ENCODE results near the gene ABAT.
A peak's percentile ranks its signal among the peaks of the same experiment; 100 is the strongest.
"Not testable (repeated sequence)": the region's sequence is repeated elsewhere in the genome, so short reads cannot be mapped to it uniquely, and the experiment has no call there.

ABAT gene

DNA sequence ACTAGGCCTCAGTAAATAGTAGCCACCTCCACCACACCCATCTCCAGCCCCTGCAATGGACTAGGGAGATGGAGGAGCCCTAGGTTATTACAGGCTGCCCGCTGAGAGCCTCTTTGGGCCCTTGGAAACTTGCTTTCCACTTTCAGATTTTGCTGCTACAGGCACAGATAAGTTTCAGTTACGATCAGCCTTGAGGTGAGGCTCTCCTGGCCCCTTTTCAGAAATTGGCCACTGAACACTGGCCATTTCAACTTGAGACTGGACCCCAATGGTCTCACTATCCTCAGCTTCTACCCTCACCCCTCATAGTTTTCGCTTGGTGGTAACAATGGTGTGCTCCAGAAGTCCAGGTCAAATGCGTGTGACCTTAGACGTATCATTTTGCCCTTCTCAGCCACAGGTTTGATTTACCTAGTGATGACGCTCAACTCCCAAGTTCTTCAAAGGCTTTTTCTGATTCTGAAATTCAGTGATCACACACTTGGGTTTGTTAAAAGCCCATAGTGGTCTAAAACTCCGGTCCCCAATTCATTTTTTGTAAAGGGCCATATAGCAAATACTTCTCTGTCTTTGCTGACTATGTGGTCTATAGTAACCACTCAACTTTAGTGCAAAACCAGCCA, 124.2 kb downstream of the ABAT start:
- no peaks in the 10 kb centered on the region for H3K9me3 Mint-ChIP-seq
- H3K36me3 Mint-ChIP-seq (ENCODE audit: low read depth) = peaks cover 21% of the 10 kb centered on the region
- peaks cover 25% of the 10 kb centered on the region for H3K4me1 Mint-ChIP-seq (ENCODE audit: low read depth)
- no peaks in the 10 kb centered on the region for H3K27me3 Mint-ChIP-seq (ENCODE audit: low read depth)
- peak overlapping the region; percentile 93 for H3K4me3 Mint-ChIP-seq
- H3K27ac Mint-ChIP-seq = peak overlapping the region; percentile 83

- no peak overlapping the region for H3K4me3 Mint-ChIP-seq
- peaks cover 35% of the 10 kb centered on the region for H3K36me3 Mint-ChIP-seq (ENCODE audit: low read depth)
- no peaks in the 10 kb centered on the region for H3K9me3 Mint-ChIP-seq
- no peak overlapping the region for H3K27ac Mint-ChIP-seq
- H3K4me1 Mint-ChIP-seq (ENCODE audit: low read depth) = peaks cover 17% of the 10 kb centered on the region
- no peaks in the 10 kb centered on the region for H3K27me3 Mint-ChIP-seq (ENCODE audit: low read depth)
Observed at GRCh38 chr16:8801701-8802100, 127.3 kb downstream of the ABAT start.

DNA sequence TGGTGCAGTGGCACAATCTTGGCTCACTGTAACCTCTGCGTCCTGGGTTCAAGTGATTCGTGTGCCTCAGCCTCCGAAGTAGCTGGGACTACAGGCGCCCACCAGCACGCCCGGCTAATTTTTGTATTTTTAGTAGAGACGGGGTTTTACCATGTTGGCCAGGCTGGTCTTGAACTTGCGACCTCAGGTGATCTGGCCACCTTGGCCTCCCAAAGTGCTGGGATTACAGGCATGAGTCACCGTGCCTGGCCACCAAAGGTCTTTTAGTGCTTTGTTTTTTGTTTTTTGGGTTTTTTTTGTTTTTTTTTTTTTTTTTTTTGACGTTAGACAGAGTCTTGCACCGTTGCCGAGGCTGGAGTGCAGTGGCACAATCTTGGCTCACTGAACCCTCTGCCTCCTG, 129.3 kb downstream of the ABAT start:
- not testable (repeated sequence) for H3K4me3 Mint-ChIP-seq; H3K9me3 Mint-ChIP-seq; H3K27ac Mint-ChIP-seq; H3K27me3 Mint-ChIP-seq (ENCODE audit: low read depth); H3K4me1 Mint-ChIP-seq (ENCODE audit: low read depth)
- H3K36me3 Mint-ChIP-seq (ENCODE audit: low read depth) = peaks cover 45% of the 10 kb centered on the region

DNA sequence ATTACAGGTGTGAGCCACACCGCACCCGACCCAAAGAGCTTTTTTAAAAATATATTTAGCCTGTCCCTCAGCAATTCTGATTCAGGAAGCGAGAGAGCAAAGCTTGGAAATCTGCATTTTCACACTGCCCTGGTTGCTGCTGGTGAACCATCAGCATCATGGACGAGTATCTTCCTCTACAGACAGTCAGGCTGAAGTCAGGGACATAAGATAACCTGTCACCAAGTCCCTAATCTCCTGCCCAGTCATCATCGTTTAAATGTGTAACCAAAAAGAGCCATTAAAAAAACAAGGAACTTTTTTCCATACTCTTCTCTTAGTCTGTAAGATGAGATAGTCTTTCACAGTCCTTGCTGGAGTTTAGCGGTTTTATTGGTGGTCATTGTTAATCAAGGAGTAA, 129.9 kb downstream of the ABAT start:
- H3K4me3 Mint-ChIP-seq = no peak overlapping the region
- H3K27me3 Mint-ChIP-seq (ENCODE audit: low read depth) = no peaks in the 10 kb centered on the region
- H3K4me1 Mint-ChIP-seq (ENCODE audit: low read depth) = peaks cover 5% of the 10 kb centered on the region
- no peaks in the 10 kb centered on the region for H3K9me3 Mint-ChIP-seq
- H3K27ac Mint-ChIP-seq = no peak overlapping the region
- H3K36me3 Mint-ChIP-seq (ENCODE audit: low read depth) = peaks cover 48% of the 10 kb centered on the region

- Mint-ChIP-seq H3K4me3 (no peak overlapping the region), H3K36me3 (ENCODE audit: low read depth) (peaks cover 55% of the 10 kb centered on the region), H3K4me1 (ENCODE audit: low read depth) (peaks cover 4% of the 10 kb centered on the region), H3K27ac (no peak overlapping the region), H3K9me3 (no peaks in the 10 kb centered on the region), H3K27me3 (ENCODE audit: low read depth) (no peaks in the 10 kb centered on the region)
Observed at GRCh38 chr16:8806272-8806983, 132.0 kb downstream of the ABAT start.

GRCh38 chr16:8807189-8807588, 132.8 kb downstream of the ABAT start:
- Mint-ChIP-seq H3K27ac (no peak overlapping the region), H3K27me3 (ENCODE audit: low read depth) (no peaks in the 10 kb centered on the region), H3K4me3 (no peak overlapping the region), H3K36me3 (ENCODE audit: low read depth) (peaks cover 54% of the 10 kb centered on the region), H3K9me3 (no peaks in the 10 kb centered on the region), H3K4me1 (ENCODE audit: low read depth) (peaks cover 4% of the 10 kb centered on the region)

DNA sequence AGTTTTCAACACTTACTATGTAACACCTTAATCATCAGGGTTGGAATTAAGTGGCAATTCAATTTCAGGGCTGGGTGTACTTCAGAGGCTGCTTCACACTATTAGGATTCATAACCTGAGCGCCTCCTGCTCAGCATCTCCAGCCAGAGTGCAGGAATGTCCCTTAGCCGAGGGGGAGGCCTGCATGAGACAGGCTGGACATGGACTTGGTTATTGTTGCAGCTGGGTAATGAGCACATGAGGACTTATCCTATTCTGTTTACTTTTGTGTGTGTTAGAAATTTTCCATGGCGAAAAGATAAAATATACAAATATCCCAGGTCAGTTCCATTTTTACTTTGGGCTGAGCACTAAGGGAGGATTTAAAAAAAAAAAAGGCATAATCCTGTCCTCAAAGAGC, 133.6 kb downstream of the ABAT start:
- H3K27me3 Mint-ChIP-seq (ENCODE audit: low read depth) = no peaks in the 10 kb centered on the region
- peaks cover 52% of the 10 kb centered on the region for H3K36me3 Mint-ChIP-seq (ENCODE audit: low read depth)
- no peak overlapping the region for H3K27ac Mint-ChIP-seq
- H3K9me3 Mint-ChIP-seq = no peaks in the 10 kb centered on the region
- peaks cover 4% of the 10 kb centered on the region for H3K4me1 Mint-ChIP-seq (ENCODE audit: low read depth)
- no peak overlapping the region for H3K4me3 Mint-ChIP-seq

DNA sequence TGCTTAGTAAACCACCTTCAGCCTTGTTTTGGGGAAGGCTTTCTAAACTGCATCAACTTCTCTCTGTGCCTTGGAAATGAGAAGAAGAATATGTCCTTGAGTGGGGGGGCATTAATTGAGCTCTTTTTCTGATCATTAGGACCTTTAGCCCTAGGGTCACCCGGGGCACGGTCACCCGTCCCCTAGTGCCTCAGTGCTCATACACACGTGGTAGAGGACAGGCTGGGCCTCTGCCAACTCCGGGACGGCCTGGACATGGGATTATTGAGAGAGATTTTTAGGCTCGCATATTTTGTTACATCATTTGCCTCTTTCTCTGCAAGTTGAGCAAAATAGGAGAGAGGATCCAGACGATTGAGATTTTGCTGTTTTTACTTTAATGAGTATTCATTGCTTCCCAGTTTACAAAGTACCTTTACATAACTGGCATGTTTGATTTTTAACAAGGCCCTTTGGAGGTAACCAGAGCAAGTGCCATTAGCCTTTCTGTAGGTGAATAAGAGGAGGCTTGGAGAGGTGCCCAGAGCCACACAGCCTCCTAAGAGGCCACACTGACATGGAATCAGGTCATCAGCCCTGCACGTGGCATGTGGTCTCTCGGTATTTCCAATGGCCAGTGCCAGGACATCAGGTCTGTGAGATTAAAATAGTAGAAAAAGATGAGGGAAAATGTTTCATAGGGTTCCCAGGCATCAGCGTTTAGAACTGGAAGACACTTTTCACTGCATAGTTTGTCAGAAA, 134.4 kb downstream of the ABAT start:
- no peaks in the 10 kb centered on the region for H3K9me3 Mint-ChIP-seq
- peaks cover 53% of the 10 kb centered on the region for H3K36me3 Mint-ChIP-seq (ENCODE audit: low read depth)

DNA sequence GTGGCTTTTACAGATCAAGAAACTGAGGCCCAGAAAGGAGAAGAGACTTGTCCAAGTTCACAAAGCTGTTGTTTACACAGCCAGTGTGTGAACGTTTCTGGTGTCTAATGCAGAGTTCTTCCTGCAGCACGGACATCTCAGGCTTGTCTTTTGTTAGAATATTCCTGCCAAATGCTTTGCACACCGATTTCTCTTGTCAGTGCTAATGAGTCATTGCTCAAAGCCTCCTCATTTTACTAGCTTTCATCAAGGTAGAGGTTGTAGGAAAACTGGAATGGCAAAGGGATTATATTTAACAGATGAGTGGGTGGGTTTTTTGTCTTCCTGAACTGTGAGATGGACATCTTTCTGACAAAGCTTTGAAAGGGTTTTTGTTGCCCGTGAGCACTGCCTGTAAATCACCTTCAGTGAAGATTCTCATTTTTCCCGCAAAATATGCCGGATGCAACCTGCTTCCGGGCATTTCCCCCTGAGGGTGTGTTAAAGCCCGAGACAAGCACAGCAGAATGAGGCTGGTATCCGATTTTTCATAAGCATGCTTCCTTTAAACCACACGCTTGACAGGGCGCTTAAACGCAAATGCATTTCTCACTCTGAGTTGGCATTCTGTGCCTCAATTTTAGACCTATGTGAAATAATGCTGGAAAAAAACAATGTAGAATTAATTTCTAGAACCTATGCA, 137.9 kb downstream of the ABAT start:
- Mint-ChIP-seq H3K4me3 (no peak overlapping the region), H3K36me3 (ENCODE audit: low read depth) (peaks cover 53% of the 10 kb centered on the region), H3K27ac (no peak overlapping the region)

More for the DNA sequence above, 134.4 kb downstream of the ABAT start:
- peaks cover 2% of the 10 kb centered on the region for H3K4me1 Mint-ChIP-seq (ENCODE audit: low read depth)
- no peak overlapping the region for H3K4me3 Mint-ChIP-seq
- no peak overlapping the region for H3K27ac Mint-ChIP-seq
- no peaks in the 10 kb centered on the region for H3K27me3 Mint-ChIP-seq (ENCODE audit: low read depth)

GRCh38 chr16:8814095-8814806, 139.8 kb downstream of the ABAT start:
- Mint-ChIP-seq H3K9me3 (no peaks in the 10 kb centered on the region), H3K27me3 (ENCODE audit: low read depth) (no peaks in the 10 kb centered on the region), H3K4me1 (ENCODE audit: low read depth) (peaks cover 9% of the 10 kb centered on the region), H3K27ac (no peak overlapping the region), H3K4me3 (no peak overlapping the region), H3K36me3 (ENCODE audit: low read depth) (peaks cover 53% of the 10 kb centered on the region)

More for the DNA sequence above, 137.9 kb downstream of the ABAT start:
- Mint-ChIP-seq H3K4me1 (ENCODE audit: low read depth) (peaks cover 9% of the 10 kb centered on the region), H3K9me3 (no peaks in the 10 kb centered on the region), H3K27me3 (ENCODE audit: low read depth) (no peaks in the 10 kb centered on the region)

- Mint-ChIP-seq H3K9me3 (no peaks in the 10 kb centered on the region), H3K4me1 (ENCODE audit: low read depth) (peaks cover 9% of the 10 kb centered on the region), H3K27ac (peak overlapping the region; percentile 71), H3K4me3 (no peak overlapping the region), H3K36me3 (ENCODE audit: low read depth) (peaks cover 53% of the 10 kb centered on the region), H3K27me3 (ENCODE audit: low read depth) (no peaks in the 10 kb centered on the region)
Observed at GRCh38 chr16:8816967-8817655, 142.7 kb downstream of the ABAT start.

DNA sequence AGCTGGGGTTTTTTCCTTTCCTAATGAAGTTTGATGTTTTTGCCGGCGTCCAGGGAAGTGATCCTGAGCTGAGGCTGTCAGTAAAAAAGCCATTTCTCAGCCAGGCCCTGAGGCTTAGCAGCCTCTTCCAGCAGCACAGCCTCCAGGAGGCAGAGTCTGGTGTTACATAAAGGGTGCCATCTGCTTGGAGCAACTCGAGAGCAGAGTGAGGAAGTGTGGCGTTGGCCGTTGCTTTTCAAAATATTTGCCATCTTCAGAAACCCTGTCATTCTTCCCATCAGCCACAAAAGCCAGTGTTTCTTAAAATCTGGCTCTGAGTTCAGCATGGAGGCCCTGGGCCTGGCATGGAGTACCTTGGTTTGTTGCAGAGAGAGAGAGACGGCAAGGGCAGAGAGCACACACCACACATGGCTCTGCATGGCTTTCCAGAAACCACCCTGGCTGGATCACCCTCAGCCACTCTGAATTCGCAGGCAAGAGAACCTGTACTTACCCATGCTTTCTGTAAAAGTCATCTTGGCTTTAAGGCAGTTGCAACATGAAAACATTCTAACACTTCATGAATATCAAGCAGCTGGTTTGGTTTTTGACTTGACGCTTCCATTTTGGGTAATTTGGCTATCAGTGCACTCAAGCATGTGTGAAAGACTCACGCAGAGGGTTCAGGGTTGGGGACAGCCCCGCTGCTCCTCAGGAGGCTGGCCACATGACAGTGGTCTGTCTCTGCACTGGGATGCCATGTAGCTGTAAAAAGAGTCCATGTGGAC, 144.3 kb downstream of the ABAT start:
- peaks cover 15% of the 10 kb centered on the region for H3K4me1 Mint-ChIP-seq (ENCODE audit: low read depth)
- H3K36me3 Mint-ChIP-seq (ENCODE audit: low read depth) = peaks cover 48% of the 10 kb centered on the region
- no peaks in the 10 kb centered on the region for H3K9me3 Mint-ChIP-seq
- H3K27ac Mint-ChIP-seq = no peak overlapping the region
- no peaks in the 10 kb centered on the region for H3K27me3 Mint-ChIP-seq (ENCODE audit: low read depth)
- no peak overlapping the region for H3K4me3 Mint-ChIP-seq

DNA sequence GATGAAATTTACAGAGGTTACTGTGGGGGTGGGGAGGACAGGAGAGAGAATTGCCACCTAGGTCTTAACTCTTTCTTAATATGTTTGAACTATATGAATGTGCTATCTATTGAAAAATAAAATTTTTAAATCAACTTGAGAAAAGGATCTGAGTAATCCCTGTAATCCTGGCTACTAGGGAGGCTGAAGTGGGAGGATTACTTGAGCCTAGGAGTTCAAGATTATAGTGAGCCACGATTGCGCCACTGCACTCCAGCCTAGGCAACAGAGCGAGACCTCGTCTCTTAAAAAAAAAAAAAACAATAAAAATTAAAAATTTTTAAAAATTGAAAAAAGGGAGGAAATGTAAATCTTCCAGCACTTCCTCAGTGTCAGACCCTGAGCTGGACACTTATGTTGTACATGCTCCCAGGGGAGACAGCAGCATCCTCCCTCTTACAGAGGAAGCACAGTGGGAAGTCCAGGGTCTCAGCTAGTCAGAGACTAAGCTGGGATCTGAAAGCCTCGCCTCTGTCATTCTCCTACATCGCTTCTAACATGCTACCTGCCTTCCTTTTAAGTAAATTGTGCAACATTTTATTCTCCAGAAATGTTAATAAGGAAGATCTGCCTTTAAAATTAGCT, 145.1 kb downstream of the ABAT start:
- Mint-ChIP-seq H3K36me3 (ENCODE audit: low read depth) (peaks cover 50% of the 10 kb centered on the region), H3K4me1 (ENCODE audit: low read depth) (peaks cover 15% of the 10 kb centered on the region), H3K27me3 (ENCODE audit: low read depth) (no peaks in the 10 kb centered on the region)

More for the DNA sequence above, 145.1 kb downstream of the ABAT start:
- no peaks in the 10 kb centered on the region for H3K9me3 Mint-ChIP-seq
- no peak overlapping the region for H3K27ac Mint-ChIP-seq
- H3K4me3 Mint-ChIP-seq = no peak overlapping the region

All from T-helper 1 cell treated with Interleukin-12 subunit alpha and Interleukin-12 subunit beta and Interleukin-4 antibody, amounts not matched to agents 30 μg/mL and 1 μg/mL, for 36 hours (primary cell).